Uterus (tissue), 4 donors: Measurements from ENCODE around the gene C14orf119. TPM values are rescaled to one million over a fixed set of nuclear protein-coding genes. Genes with fewer than 3 reads are reported as not detected.

Source experiments
- total RNA-seq, 4 donors: library from RNA; depleted of rRNA in 3 of 4; stranded (reverse); fragments of >200 nt in 3 of 4; gene quantifications; one replicate each; pipeline versions ENCODE4 v1.1.0 to v1.2.4, GENCODE V29; 2014 to 2023
- donor health status: DM: yes; HTN: yes; CAD: no.

C14orf119 gene
- total RNA-seq, 4 donors from 2014 or later: 12.3 to 41.6 (median 26.7) TPM

Other genes starting within 250 kb of the C14orf119 start
- 100 to 1,000 TPM in 1 of 4 donors, 10 to 100 TPM in 3; 27.4 to 140 (median 37.5) TPM for gene LRP10, start 223.8 kb upstream of the C14orf119 start, total RNA-seq
- gene REM2, start 212.3 kb upstream of the C14orf119 start, total RNA-seq: 1 to 10 TPM in 1 of 4 donors, under 1 TPM in 1, not detected in 2; 0.83 to 1.6 TPM
- gene RBM23, start 176.4 kb upstream of the C14orf119 start, total RNA-seq: 1,000 to 10,000 TPM in 2 of 4 donors, 100 to 1,000 TPM in 1, 10 to 100 TPM in 1; 49.7 to 2,239 (median 990) TPM
- gene PRMT5, start 166.1 kb upstream of the C14orf119 start, total RNA-seq: 100 to 1,000 TPM in 1 of 4 donors, 10 to 100 TPM in 3; 57.9 to 126 (median 75.6) TPM
- 10 to 100 TPM; 30.0 to 65.3 (median 34.7) TPM for gene HAUS4, start 138.4 kb upstream of the C14orf119 start, total RNA-seq
- 10 to 100 TPM in 3 of 4 donors, 1 to 10 TPM in 1; 6.8 to 51.7 (median 27.1) TPM for gene AJUBA, start 113.0 kb upstream of the C14orf119 start, total RNA-seq
- gene C14orf93, start 85.4 kb upstream of the C14orf119 start, total RNA-seq: 10 to 100 TPM in 2 of 4 donors, 1 to 10 TPM in 2; 7.2 to 18.6 (median 10.4) TPM
- 100 to 1,000 TPM in 2 of 4 donors, 10 to 100 TPM in 2; 18.4 to 121 (median 92.0) TPM for gene PSMB5, start 60.6 kb upstream of the C14orf119 start, total RNA-seq
- gene PSMB11, start 53.3 kb upstream of the C14orf119 start, total RNA-seq: not detected
- gene CDH24, start 38.0 kb upstream of the C14orf119 start, total RNA-seq: 10 to 100 TPM in 3 of 4 donors, 1 to 10 TPM in 1; 6.5 to 18.0 (median 13.8) TPM
- gene ACIN1, start 369 bp upstream of the C14orf119 start, total RNA-seq: 100 to 1,000 TPM in 2 of 4 donors, 10 to 100 TPM in 2; 52.3 to 194 (median 77.1) TPM
- gene CIROP, start 9.5 kb downstream of the C14orf119 start, total RNA-seq: not detected
- not detected for gene CEBPE, start 23.8 kb downstream of the C14orf119 start, total RNA-seq
- 100 to 1,000 TPM in 1 of 4 donors, 10 to 100 TPM in 3; 15.9 to 152 (median 49.3) TPM for gene SLC7A8, start 88.2 kb downstream of the C14orf119 start, total RNA-seq
- not detected for gene RNF212B, start 142.4 kb downstream of the C14orf119 start, total RNA-seq
- 10 to 100 TPM in 2 of 4 donors, 1 to 10 TPM in 2; 5.1 to 26.2 (median 11.4) TPM for gene HOMEZ, start 190.6 kb downstream of the C14orf119 start, total RNA-seq
- gene PPP1R3E, start 207.4 kb downstream of the C14orf119 start, total RNA-seq: 10 to 100 TPM in 1 of 4 donors, 1 to 10 TPM in 2, under 1 TPM in 1; 0.88 to 23.5 (median 6.5) TPM
- gene BCL2L2, start 211.3 kb downstream of the C14orf119 start, total RNA-seq: 10 to 100 TPM; 16.7 to 57.6 (median 21.4) TPM
- 100 to 1,000 TPM in 1 of 4 donors, 10 to 100 TPM in 2, 1 to 10 TPM in 1; 8.5 to 174 (median 49.4) TPM for gene PABPN1, start 226.0 kb downstream of the C14orf119 start, total RNA-seq